Measurements from ENCODE around the gene RAC3. TPM values are rescaled to one million over a fixed set of nuclear protein-coding genes. Genes with fewer than 3 reads are reported as not detected.

RAC3 gene
- total RNA-seq: not detected

DNA sequence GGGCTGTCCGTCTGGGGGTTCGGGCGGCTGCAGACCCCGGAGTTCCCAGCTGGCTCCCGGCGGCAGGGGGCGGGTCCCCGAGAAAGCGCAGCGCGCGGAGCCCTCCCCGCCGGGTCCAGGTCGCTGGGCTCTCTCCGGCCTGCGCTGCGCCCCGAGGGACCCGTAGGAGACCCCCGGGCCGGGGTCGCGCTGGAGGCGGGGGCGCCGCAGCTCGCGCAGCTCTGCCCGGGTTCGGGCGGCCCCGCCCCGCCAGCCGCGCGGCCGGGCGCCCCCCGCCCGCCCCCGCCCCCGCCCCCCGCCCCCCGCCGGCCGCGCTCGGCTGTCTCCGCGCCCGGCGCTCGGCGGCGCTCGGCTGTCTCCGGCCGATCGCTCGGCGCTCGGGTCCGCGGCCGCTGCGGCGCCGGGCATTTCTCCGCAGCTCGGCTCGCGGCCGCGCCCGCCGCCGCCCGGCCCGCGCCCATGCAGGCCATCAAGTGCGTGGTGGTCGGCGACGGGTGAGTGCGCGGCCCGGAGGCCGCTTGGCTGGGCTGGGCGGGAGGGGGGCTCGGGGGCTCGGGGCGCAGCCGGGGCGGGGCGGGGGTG, at the start of gene RAC3:
TSS of gene RAC3 (plus strand) at position 376 of the 582 bp plus-strand sequence. CDS start at position 460, 84 bp downstream.
- H3K27me3 ChIP-seq: peaks cover 8% of the 10 kb centered on the region
- DNase-seq (ENCODE audit: low spot score in 2 of 2): no peak
- H3K4me3 ChIP-seq: peak within 1 kb of the TSS; percentile 52 to 71
- H3K36me3 ChIP-seq: no peaks in the 10 kb centered on the region
- peaks cover 16 to 24% of the 10 kb centered on the region in 2 donors for H3K4me1 ChIP-seq
- H3K9me3 ChIP-seq: no peaks in the 10 kb centered on the region
- H3K27ac ChIP-seq: no peak within 1 kb of the TSS
- intact Hi-C loops (cut with DNase I): no loop called here
- TF ChIP-seq, protein P1, sequence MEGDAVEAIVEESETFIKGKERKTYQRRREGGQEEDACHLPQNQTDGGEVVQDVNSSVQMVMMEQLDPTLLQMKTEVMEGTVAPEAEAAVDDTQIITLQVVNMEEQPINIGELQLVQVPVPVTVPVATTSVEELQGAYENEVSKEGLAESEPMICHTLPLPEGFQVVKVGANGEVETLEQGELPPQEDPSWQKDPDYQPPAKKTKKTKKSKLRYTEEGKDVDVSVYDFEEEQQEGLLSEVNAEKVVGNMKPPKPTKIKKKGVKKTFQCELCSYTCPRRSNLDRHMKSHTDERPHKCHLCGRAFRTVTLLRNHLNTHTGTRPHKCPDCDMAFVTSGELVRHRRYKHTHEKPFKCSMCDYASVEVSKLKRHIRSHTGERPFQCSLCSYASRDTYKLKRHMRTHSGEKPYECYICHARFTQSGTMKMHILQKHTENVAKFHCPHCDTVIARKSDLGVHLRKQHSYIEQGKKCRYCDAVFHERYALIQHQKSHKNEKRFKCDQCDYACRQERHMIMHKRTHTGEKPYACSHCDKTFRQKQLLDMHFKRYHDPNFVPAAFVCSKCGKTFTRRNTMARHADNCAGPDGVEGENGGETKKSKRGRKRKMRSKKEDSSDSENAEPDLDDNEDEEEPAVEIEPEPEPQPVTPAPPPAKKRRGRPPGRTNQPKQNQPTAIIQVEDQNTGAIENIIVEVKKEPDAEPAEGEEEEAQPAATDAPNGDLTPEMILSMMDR (IDR thresholded peaks at IDR 0.05): no peak

DNA sequence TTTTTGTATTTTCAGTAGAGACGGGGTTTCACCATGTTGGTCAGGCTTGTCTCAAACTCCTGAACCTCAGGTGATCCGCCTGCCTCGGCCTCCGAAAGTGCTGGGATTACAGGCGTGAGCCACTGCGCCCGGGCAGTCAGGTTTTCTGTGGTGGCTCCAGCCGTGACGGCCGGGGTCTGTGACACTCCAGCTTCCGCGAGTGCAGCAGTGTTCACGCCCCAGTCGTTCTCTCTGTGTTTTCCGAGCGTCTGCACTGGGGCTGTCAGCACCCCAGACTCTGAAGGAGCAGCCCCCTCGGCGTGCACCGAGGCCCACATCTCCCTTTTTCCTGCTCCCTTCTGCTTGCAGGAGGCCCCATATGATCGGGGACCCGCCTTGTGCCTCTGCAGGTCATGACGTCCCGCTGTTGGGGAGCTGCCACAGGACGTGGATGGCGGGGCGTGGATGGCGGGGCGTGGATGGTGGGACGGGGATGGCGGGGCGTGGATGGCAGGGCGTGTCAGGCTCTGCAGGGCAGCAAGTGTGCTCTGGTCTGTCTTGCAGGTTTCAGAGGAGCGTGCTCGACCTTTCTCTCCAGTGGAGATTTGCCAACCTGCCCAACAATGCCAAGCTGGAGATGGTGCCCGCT, 48.4 kb upstream of the RAC3 start:
- Histone ChIP-seq H3K4me3 (no peak overlapping the region), H3K27ac (no peak overlapping the region), H3K4me1 (peaks cover 4 to 8% of the 10 kb centered on the region in 2 donors), H3K27me3 (no peaks in the 10 kb centered on the region), H3K36me3 (peaks cover 11 to 47% of the 10 kb centered on the region in 2 donors), H3K9me3 (no peaks in the 10 kb centered on the region)
- no peak for DNase-seq (ENCODE audit: low spot score in 2 of 2)
- TF ChIP-seq, protein P1 (IDR thresholded peaks at IDR 0.05): no peak
- intact Hi-C loops (cut with DNase I): no loop called here

DNA sequence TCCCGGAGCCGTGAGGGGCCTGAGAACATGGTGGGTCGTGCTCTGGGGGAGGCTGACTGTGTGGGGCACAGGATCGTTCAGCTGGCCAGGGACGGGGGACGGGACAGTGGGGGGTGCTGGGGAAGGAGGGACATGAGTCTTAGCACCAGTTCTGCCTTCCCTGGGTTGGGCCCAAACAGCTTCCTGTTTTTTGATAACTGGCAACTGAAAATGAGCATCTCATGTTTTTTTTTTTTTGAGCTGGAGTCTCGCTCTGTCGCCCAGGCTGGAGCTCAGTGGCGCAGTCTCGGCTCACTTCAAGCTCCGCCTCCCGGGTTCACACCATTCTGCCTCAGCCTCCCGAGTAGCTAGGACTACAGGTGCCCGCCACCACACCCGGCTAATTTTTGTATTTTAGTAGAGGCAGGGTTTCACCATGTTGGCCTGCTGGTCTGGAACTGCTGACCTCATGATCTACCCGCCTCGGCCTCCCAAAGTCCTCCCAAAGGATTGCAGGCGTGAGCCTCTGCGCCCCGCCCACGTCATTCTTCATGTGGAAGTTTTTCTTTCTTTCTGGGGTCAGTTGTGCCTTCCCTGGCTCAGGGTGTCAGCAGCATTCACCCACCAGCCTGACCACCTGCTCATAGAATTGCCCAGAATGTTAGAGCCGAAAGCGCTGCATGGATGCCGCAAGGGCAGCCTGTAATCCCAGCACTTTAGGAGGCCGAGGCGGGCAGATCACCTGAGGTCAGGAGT, 47.7 kb upstream of the RAC3 start:
- Histone ChIP-seq H3K36me3 (peaks cover 11 to 51% of the 10 kb centered on the region in 2 donors), H3K4me1 (peaks cover 0 to 1% of the 10 kb centered on the region in 2 donors), H3K9me3 (no peaks in the 10 kb centered on the region), H3K27me3 (no peaks in the 10 kb centered on the region), H3K27ac (no peak overlapping the region), H3K4me3 (no peak overlapping the region)
- intact Hi-C loops (cut with DNase I): no loop called here
- no peak for DNase-seq (ENCODE audit: low spot score in 2 of 2)
- TF ChIP-seq, protein P1 (IDR thresholded peaks at IDR 0.05): no peak

DNA sequence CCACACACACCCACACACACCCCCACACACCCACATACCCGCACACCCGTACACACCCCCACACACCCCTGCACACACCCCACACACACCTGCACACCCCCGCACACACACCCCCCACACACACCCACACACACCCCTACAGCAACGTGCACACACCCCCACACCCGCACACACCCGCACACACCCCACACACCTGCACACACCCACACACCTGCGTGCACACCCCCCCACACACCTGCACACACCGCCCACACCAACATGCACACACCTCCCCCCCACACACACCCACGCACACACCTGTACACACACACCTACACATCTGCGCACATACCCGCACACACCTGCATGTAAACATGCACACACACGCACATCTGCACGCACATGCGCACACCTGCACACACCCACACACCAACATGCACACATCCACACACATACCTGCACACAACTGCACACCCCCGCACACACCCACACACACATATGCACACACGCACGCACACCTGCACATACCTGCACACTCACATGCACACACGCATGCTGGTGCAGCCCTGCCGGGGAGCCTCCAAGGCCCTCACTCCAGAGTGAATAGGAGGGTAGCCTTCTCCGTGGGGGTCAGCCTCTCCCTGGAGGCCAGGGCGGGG, 46.6 kb upstream of the RAC3 start:
- TF ChIP-seq, protein P1 (IDR thresholded peaks at IDR 0.05): no peak
- H3K4me1 ChIP-seq: no peaks in the 10 kb centered on the region
- intact Hi-C loops (cut with DNase I): no loop called here
- no peak for DNase-seq (ENCODE audit: low spot score in 2 of 2)
- no peak overlapping the region for H3K27ac ChIP-seq
- H3K27me3 ChIP-seq: no peaks in the 10 kb centered on the region
- H3K4me3 ChIP-seq: no peak overlapping the region
- H3K9me3 ChIP-seq: no peaks in the 10 kb centered on the region
- H3K36me3 ChIP-seq: peaks cover 11 to 46% of the 10 kb centered on the region in 2 donors

DNA sequence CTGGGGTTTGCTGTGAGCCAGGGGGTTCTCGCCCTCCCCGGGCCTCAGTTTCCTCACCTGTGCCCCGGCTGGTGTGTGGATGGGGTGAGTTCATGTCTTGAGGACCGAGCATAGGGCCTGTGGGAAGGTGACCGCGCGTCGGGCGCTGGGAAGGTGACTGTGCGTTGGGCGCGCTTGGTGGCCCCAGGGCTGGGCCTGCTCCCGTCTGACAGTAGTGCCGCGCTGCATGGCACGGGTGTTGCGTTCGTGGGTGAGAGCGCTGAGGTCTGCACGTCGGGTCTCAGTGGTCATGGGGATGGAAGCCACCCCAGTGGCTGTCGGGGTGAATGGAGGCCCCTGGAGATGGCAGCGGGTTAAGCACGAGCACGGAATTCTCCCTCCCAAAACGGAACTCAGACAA, 44.9 kb upstream of the RAC3 start:
- Histone ChIP-seq H3K4me1 (peaks cover 0 to 5% of the 10 kb centered on the region in 2 donors), H3K9me3 (no peaks in the 10 kb centered on the region), H3K4me3 (no peak overlapping the region), H3K27ac (no peak overlapping the region), H3K36me3 (peaks cover 11 to 42% of the 10 kb centered on the region in 2 donors), H3K27me3 (no peaks in the 10 kb centered on the region)
- intact Hi-C loops (cut with DNase I): no loop called here
- DNase-seq (ENCODE audit: low spot score in 2 of 2): no peak
- TF ChIP-seq, protein P1 (IDR thresholded peaks at IDR 0.05): no peak

All from ascending aorta (tissue), 2 donors.